Spleen (tissue), 11 donors: ENCODE data around the gene SPAAR. TPM values are rescaled to one million over a fixed set of nuclear protein-coding genes. Genes with fewer than 3 reads are reported as not detected.

Source experiments
- DNase-seq: peaks from one replicate; pipeline ENCODE4 v3.0.0-alpha.2; 2020
- H3K27ac ChIP-seq, 8 donors: fragments of 200-600 bp; sonication (generic) in 7 of 8; 1 replicate in 4 of 8; 2 replicates in 4 of 8; pipeline versions ENCODE4 v1.5.0 to v1.8.0; 2016 to 2021; ENCODE audit warnings: inconsistent platforms in 4 of 8, mild to moderate bottlenecking in 4 of 8, moderate library complexity in 1 of 8
- H3K27me3 ChIP-seq, 7 donors: fragments of 200-600 bp; sonication (generic) in 6 of 7; replicated peaks in 1 of 7; 1 replicate in 4 of 7; 2 replicates in 3 of 7; pipeline versions ENCODE4 v1.5.0 to v1.8.0; 2016 to 2021; ENCODE audit warnings: inconsistent platforms in 3 of 7, mild to moderate bottlenecking in 1 of 7
- H3K36me3 ChIP-seq, 6 donors: fragments of 200-600 bp; sonication (generic) in 5 of 6; 1 replicate in 4 of 6; 2 replicates in 2 of 6; pipeline versions ENCODE4 v1.5.0 to v1.8.0; 2016 to 2021; ENCODE audit warnings: inconsistent platforms in 2 of 6
- H3K4me1 ChIP-seq, 6 donors: fragments of 200-600 bp; sonication (generic) in 5 of 6; 1 replicate in 3 of 6; 2 replicates in 3 of 6; pipeline versions ENCODE4 v1.5.0 to v1.8.0; 2016 to 2021; ENCODE audit warnings: inconsistent platforms in 3 of 6
- H3K4me3 ChIP-seq, 8 donors: fragments of 200-600 bp; sonication (generic) in 7 of 8; 1 replicate in 4 of 8; 2 replicates in 4 of 8; pipeline versions ENCODE4 v1.5.0 to v1.8.0; 2016 to 2021; ENCODE audit warnings: inconsistent platforms in 4 of 8, mild to moderate bottlenecking in 4 of 8, moderate library complexity in 2 of 8
- H3K9me3 ChIP-seq, 8 donors: fragments of 200-600 bp; sonication (generic) in 7 of 8; 1 replicate in 4 of 8; 2 replicates in 4 of 8; pipeline versions ENCODE4 v1.5.0 to v1.8.0; 2016 to 2021; ENCODE audit warnings: inconsistent platforms in 4 of 8
- CTCF ChIP-seq, 11 experiments: fragments of 200-600 bp in 7 of 11; fragments of 450-650 bp in 4 of 11; sonication (generic) in 4 of 11; IDR thresholded peaks in 8 of 11; conservative IDR thresholded peaks in 3 of 11; 1 replicate in 7 of 11; 2 replicates in 4 of 11; pipeline versions ENCODE4 v1.4.0 to v1.8.0; 2016 to 2021; ENCODE audit warnings: antibody characterized with exemption in 11 of 11, inconsistent platforms in 4 of 11, mild to moderate bottlenecking in 1 of 11
- POLR2A ChIP-seq, 3 donors: fragments of 450-650 bp; IDR thresholded peaks; one replicate each; pipeline ENCODE4 v1.5.1; 2017; ENCODE audit warnings: antibody characterized with exemption in 3 of 3, mild to moderate bottlenecking in 1 of 3
- POLR2AphosphoS5 ChIP-seq, 3 donors: sonication (generic); formaldehyde crosslinking; IDR thresholded peaks; one replicate each; pipeline ENCODE4 v1.5.1; 2017; ENCODE audit warnings: antibody characterized with exemption in 3 of 3
- WGBS, 5 donors: extraction: QIAGEN DNeasy Blood & Tissue Kit in 3 of 5; methylation state at CpG; one replicate each; pipeline versions ENCODE4 v1.1.5 to v1.1.7; 2013 to 2018; 5-methylcytosine and 5-hydroxymethylcytosine counted together
- intact Hi-C: fragments of 100-400 bp; cut with DNase I; formaldehyde crosslinking; loops from one replicate; pipeline ENCODE4 v1.15.0; 2023; ENCODE audit warnings: low total_unique reads
- polyA plus RNA-seq, 3 donors: library from polyadenylated mRNA; stranded (reverse); fragments of 200-250 nt; gene quantifications; one replicate each; pipeline ENCODE4 v1.2.1, GENCODE V29; 2013
- total RNA-seq, 7 donors: library from RNA; depleted of rRNA in 3 of 7; stranded (reverse); fragments of >200 nt in 3 of 7; fragmentation: NEBNext Ultra II Directional in 4 of 7; extraction: Animal tissue kit (Norgen Biotek cat#: 25700) in 4 of 7; gene quantifications; one replicate each; pipeline versions ENCODE4 v1.1.0 to v1.2.1, GENCODE V29; 2016 to 2021
- donor health status: healthy with polysubstance abuse.
- donor health status: DM: no; HTN: no; CAD: no; lungs with moderate emphysema.
- donor health status: DM: no; HTN: no; CAD: no.
- donor health status: Bipolar disorder and iron deficiency.
- donor health status: healthy.
- donor health status: DM: no; HTN: no; CAD: no.
- donor health status: DM: yes; HTN: yes; CAD: no.

The SPAAR gene
- total and polyA plus RNA-seq, 10 donors, result 0.46 to 3.8 (median 1.5) TPM

- WGBS, 5 donors, result 82 to 90% (median 86%) methylated on average over 8 of the region's 8 CpGs
Measured at GRCh38 chr9:35939679-35940250, 30.5 kb downstream of the SPAAR start.

DNA sequence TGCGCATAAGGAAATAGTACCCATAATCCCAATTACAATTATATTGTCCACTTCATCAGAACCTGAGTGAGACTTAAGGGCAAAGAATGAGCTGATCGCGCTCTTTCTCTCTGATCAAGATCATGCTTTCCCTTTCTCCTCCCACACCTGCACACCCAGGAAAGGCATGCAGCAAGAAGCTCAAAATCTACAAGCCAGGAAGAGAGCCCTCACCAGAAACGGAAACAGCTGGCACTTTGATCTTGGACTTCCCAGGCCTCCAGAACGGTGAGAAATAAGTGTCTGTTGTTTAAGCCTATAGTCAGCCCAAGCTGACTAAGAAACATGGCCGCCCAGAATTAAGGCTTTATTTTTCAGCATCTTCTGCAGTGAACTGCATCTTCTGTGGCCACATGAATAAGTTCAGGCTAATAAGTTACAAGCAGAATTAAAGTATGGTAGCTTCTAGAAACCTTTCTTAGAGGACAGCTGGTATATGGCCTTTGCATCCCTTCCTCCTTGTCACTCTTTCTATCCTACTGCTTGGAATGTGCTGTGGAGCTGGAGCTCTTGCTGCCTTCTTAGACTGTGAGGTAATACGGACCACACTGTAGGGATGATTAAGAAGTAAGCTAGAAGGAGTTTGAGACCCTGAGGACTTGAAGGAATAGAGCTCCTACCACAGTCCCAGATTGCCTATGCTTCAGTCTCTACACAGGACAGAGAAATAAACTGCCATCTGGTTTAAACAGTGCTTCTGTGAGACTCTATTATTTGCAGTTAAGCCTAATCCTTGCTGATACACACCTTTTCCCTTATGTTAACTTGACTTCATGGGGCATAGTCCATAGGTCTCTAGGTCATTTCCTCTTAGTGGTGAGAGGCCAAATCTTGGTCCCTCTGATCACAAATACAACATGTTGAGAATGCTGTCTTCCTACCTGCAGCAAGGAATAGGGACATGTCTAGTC lies 31.4 kb downstream of the SPAAR start:
- Histone ChIP-seq H3K4me1 (peaks cover 0 to 46% (median 17%) of the 10 kb centered on the region in 6 donors), H3K27me3 (peaks cover 0 to 11% (median 0%) of the 10 kb centered on the region in 7 donors), H3K9me3 (no peaks in the 10 kb centered on the region), H3K36me3 (no peaks in the 10 kb centered on the region), H3K27ac (peak overlapping the region in 5 of 8 donors; percentile 23 to 52 (median 39)), H3K4me3 (no peak overlapping the region)
- TF ChIP-seq POLR2AphosphoS5 (IDR thresholded peaks at IDR 0.05), result peak in 1 of 3 donors; percentile 49
- TF ChIP-seq POLR2A (IDR thresholded peaks at IDR 0.05), result no peak
- no peak for DNase-seq
- 52 to 70% (median 63%) methylated on average over 7 of the region's 7 CpGs for WGBS, 5 donors
- intact Hi-C loops, result no loop called here

More at GRCh38 chr9:35939679-35940250, 30.5 kb downstream of the SPAAR start:
- Histone ChIP-seq H3K36me3 (no peaks in the 10 kb centered on the region), H3K4me1 (peaks cover 0 to 37% (median 8%) of the 10 kb centered on the region in 6 donors), H3K27ac (peak overlapping the region in 3 of 8 donors; percentile 39 to 52 (median 44)), H3K27me3 (peaks cover 0 to 4% (median 0%) of the 10 kb centered on the region in 7 donors), H3K4me3 (no peak overlapping the region), H3K9me3 (no peaks in the 10 kb centered on the region)
- DNase-seq, result no peak
- intact Hi-C loops, result no loop called here
- no peak for TF ChIP-seq POLR2A (IDR thresholded peaks at IDR 0.05)

- TF ChIP-seq POLR2A (IDR thresholded peaks at IDR 0.05) (no peak), POLR2AphosphoS5 (IDR thresholded peaks at IDR 0.05) (no peak), CTCF (IDR thresholded peaks at IDR 0.05 in 8 of 11, conservative IDR thresholded peaks at IDR 0.05 in 3 of 11) (no peak)
- Histone ChIP-seq H3K4me1 (peaks cover 0 to 52% (median 19%) of the 10 kb centered on the region in 6 donors), H3K4me3 (no peak overlapping the region), H3K36me3 (no peaks in the 10 kb centered on the region), H3K27ac (no peak overlapping the region), H3K27me3 (peaks cover 0 to 14% (median 0%) of the 10 kb centered on the region in 7 donors), H3K9me3 (no peaks in the 10 kb centered on the region)
- intact Hi-C loops, result no loop called here
- DNase-seq, result no peak
- WGBS, 5 donors, result 79 to 98% (median 96%) methylated on average over 5 of the region's 5 CpGs
Measured at GRCh38 chr9:35942286-35942685, 33.0 kb downstream of the SPAAR start.

DNA sequence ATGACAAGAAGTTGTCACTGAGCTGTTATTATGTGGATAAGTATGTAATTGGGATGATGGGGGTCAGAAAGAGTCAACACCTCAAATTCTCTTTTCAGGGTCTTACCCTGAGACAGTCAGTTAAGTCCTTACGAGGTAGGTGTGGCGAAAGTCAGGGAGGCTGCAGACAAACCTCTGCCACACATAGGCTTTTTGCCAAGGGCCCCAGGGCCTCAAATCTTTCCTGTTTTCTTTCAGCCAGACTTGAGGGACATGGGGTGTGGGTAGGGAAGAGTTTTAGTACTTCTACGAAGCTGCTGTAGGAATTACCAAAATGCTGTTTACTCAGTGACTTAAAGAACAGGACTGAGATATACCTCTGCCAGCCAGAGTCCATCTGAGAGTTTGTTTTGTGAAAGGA lies 34.9 kb downstream of the SPAAR start:
- intact Hi-C loops, result no loop called here
- TF ChIP-seq POLR2A (IDR thresholded peaks at IDR 0.05) (no peak), POLR2AphosphoS5 (IDR thresholded peaks at IDR 0.05) (no peak)
- Histone ChIP-seq H3K4me3 (no peak overlapping the region), H3K27ac (no peak overlapping the region), H3K27me3 (peaks cover 0 to 18% (median 0%) of the 10 kb centered on the region in 7 donors), H3K36me3 (no peaks in the 10 kb centered on the region), H3K4me1 (peaks cover 0 to 45% (median 12%) of the 10 kb centered on the region in 6 donors), H3K9me3 (no peaks in the 10 kb centered on the region)
- DNase-seq, result no peak
- 71 to 88% (median 85%) methylated on average over 3 of the region's 3 CpGs for WGBS, 5 donors

DNA sequence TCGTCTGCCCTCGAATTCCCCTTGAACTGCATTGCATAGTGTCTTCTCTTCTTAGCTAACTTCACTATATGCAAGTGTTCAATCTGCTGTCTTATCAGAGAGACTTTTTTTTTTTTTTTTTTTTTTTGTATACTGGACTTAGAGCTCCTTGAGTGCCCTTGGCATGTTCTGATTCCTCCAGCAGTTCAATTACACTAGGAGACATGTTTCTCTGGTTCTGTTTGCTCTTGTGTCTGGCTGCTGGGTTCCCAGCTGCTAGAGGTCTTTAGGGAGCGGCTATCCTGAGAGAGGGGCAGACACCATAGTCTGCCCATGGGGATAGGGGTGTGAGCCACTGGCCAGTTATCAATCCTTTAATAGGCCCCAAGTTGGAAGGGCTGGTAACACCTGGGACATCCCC lies 35.6 kb downstream of the SPAAR start:
- DNase-seq, result no peak
- Histone ChIP-seq H3K27ac (peak overlapping the region in 4 of 8 donors; percentile 8 to 35 (median 20)), H3K36me3 (no peaks in the 10 kb centered on the region), H3K27me3 (peaks cover 0 to 23% (median 0%) of the 10 kb centered on the region in 7 donors), H3K4me1 (peaks cover 0 to 51% (median 14%) of the 10 kb centered on the region in 6 donors), H3K4me3 (no peak overlapping the region), H3K9me3 (no peaks in the 10 kb centered on the region)
- TF ChIP-seq CTCF (IDR thresholded peaks at IDR 0.05 in 8 of 11, conservative IDR thresholded peaks at IDR 0.05 in 3 of 11) (no peak), POLR2A (IDR thresholded peaks at IDR 0.05) (no peak), POLR2AphosphoS5 (IDR thresholded peaks at IDR 0.05) (no peak)
- WGBS, 5 donors, result 63 to 96% (median 86%) methylated on average over 3 of the region's 3 CpGs
- intact Hi-C loops, result no loop called here
